Fibroblast of lung (primary cell): Measurements from ENCODE around the gene VAMP5. TPM values are rescaled to one million over a fixed set of nuclear protein-coding genes. Genes with fewer than 3 reads are reported as not detected.
A peak's percentile ranks its signal among the peaks of the same experiment; 100 is the strongest.
"Not testable (repeated sequence)": the region's sequence is repeated elsewhere in the genome, so short reads cannot be mapped to it uniquely, and the experiment has no call there.

ENCODE experiments used
- DNase-seq, 2 donors: peaks; one replicate each; pipeline versions ENCODE4 v3.0.0 to v3.0.0-alpha.2; 2010; ENCODE audit warnings: low read depth in 2 of 2
- H2AFZ ChIP-seq: 2 replicates; pipeline ENCODE4 v1.5.1; 2012; ENCODE audit warnings: low read length, control low read depth, inconsistent platforms
- H3K27ac ChIP-seq: 2 replicates; pipeline ENCODE4 v1.5.1; 2011; ENCODE audit warnings: low read length, control low read depth; ENCODE audit not compliant: insufficient read depth
- H3K27me3 ChIP-seq: 2 replicates; pipeline ENCODE4 v1.5.1; 2011; ENCODE audit warnings: mild to moderate bottlenecking, low read length; ENCODE audit not compliant: control insufficient read depth, insufficient read depth
- H3K36me3 ChIP-seq: 2 replicates; pipeline ENCODE4 v1.5.1; 2011; ENCODE audit warnings: low read length; ENCODE audit not compliant: control insufficient read depth, insufficient read depth
- H3K4me1 ChIP-seq: 2 replicates; pipeline ENCODE4 v1.5.1; 2011; ENCODE audit warnings: low read length; ENCODE audit not compliant: control insufficient read depth, insufficient read depth; ENCODE audit errors: extremely low read depth
- H3K4me2 ChIP-seq: 2 replicates; pipeline ENCODE4 v1.5.1; 2011; ENCODE audit warnings: low read length, control low read depth; ENCODE audit not compliant: insufficient read depth; ENCODE audit errors: extremely low read depth
- H3K4me3 ChIP-seq, 4 experiments: fragments of 200-600 bp in 1 of 4; sonication (generic) in 1 of 4; replicated peaks in 1 of 4; 2 replicates each; pipeline ENCODE4 v1.5.1; 2011 to 2016; ENCODE audit warnings: low read length in 4 of 4, low read depth in 3 of 4, mild to moderate bottlenecking in 3 of 4, control low read depth in 2 of 4, inconsistent platforms in 1 of 4, mixed read lengths in 1 of 4; ENCODE audit not compliant: insufficient read depth in 1 of 4; ENCODE audit errors: control extremely low read depth in 1 of 4
- H3K79me2 ChIP-seq: 2 replicates; pipeline ENCODE4 v1.5.1; 2012; ENCODE audit warnings: mild to moderate bottlenecking, low read length, inconsistent platforms; ENCODE audit not compliant: control insufficient read depth, insufficient read depth
- H3K9ac ChIP-seq: 2 replicates; pipeline ENCODE4 v1.5.1; 2011; ENCODE audit warnings: mild to moderate bottlenecking, low read length, control low read depth; ENCODE audit not compliant: insufficient read depth
- H3K9me3 ChIP-seq: 2 replicates; pipeline ENCODE4 v1.5.1; 2012; ENCODE audit warnings: low read depth, low read length; ENCODE audit not compliant: control insufficient read depth, insufficient read depth
- H4K20me1 ChIP-seq: 2 replicates; pipeline ENCODE4 v1.5.1; 2011; ENCODE audit warnings: low read length; ENCODE audit not compliant: control insufficient read depth, insufficient read depth; ENCODE audit errors: extremely low read depth
- CTCF ChIP-seq, 2 donors: IDR thresholded peaks in 1 of 2; conservative IDR thresholded peaks in 1 of 2; 1 replicate in 1 of 2; 2 replicates in 1 of 2; pipeline ENCODE4 v1.5.1; 2011 to 2012; ENCODE audit warnings: low read length in 2 of 2, control low read depth in 1 of 2, inconsistent platforms in 1 of 2, low read depth in 1 of 2, mild to moderate bottlenecking in 1 of 2
- EZH2 ChIP-seq: IDR thresholded peaks from 2 replicates; pipeline ENCODE4 v1.5.1; 2012; ENCODE audit warnings: low read length, control low read depth, mild to moderate bottlenecking; ENCODE audit errors: missing control alignments
- polyA plus RNA-seq, 2 donors: library from polyadenylated mRNA; depleted of rRNA in 1 of 2; stranded (reverse) in 1 of 2; unstranded in 1 of 2; fragments of >200 nt; gene quantifications; 2 replicates each; pipeline ENCODE4 v1.2.1, GENCODE V29; 2011 to 2012; ENCODE audit warnings: missing spikeins in 1 of 2
- total RNA-seq: library from RNA; depleted of rRNA; stranded (reverse); fragments of >200 nt; gene quantifications from 2 replicates; pipeline ENCODE4 v1.2.1, GENCODE V29; 2014

The VAMP5 gene
- total and polyA plus RNA-seq, 2 donors (not counting 1 experiment from before 2014, with no cell fraction given) = 69.5 to 212 TPM

DNA sequence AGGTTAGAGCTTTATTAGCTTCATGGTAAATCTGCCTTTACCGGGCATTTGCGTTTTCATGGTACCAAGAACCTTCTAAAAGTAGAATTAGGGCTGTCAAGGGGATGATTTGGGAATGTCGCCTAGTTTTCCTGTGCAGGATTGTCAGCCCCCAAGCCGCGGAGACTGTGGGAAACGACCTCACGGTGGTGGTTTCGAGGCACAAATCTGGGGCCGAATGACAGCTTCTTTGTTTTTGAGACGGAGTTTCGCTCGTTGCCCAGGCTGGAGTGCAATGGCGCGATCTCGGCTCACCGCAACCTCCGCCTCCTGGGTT lies 31.1 kb downstream of the VAMP5 start:
- Histone ChIP-seq H3K79me2 (peaks cover 41% of the 10 kb centered on the region), H3K4me1 (peaks cover 15% of the 10 kb centered on the region), H3K27ac (no peak overlapping the region), H3K9ac (no peak overlapping the region), H3K9me3 (no peaks in the 10 kb centered on the region), H4K20me1 (peaks cover 3% of the 10 kb centered on the region), H3K36me3 (peaks cover 1% of the 10 kb centered on the region), H3K4me3 (no peak overlapping the region), H3K27me3 (no peaks in the 10 kb centered on the region), H3K4me2 (no peak overlapping the region), H2AFZ (no peak overlapping the region)
- TF ChIP-seq EZH2 (no peak), CTCF (conservative IDR thresholded peaks at IDR 0.05 in 1 of 2, IDR thresholded peaks at IDR 0.05 in 1 of 2; ENCODE audit: low read depth in 1 of 2, low read length in 2 of 2) (no peak)
- no peak for DNase-seq

GRCh38 chr2:85617723-85618122 lies 33.5 kb downstream of the VAMP5 start:
- peak overlapping the region; percentile 72 to 91 (median 83) for H3K4me3 ChIP-seq
- not testable (repeated sequence) for H3K27ac ChIP-seq

DNA sequence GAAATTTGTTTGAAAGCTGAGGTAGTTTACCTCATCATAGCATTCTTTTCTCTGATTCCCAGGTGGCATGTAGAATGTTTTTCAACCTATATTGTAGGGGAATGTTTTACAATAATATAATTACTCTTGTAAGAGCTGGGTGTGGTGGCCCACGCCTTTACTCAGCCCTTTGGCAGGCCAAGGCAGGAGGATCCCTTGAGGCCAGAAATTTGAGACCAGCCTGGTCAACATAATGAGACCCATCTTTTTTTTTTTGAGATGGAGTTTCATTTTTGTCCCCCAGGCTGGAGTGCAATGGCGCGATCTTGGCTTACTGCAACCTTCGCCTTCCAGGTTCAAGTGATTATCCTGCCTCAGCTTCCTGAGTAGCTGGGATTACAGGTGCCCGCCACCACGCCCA lies 35.4 kb downstream of the VAMP5 start:
- H2AFZ ChIP-seq = no peak overlapping the region
- peaks cover 3% of the 10 kb centered on the region for H4K20me1 ChIP-seq
- no peak overlapping the region for H3K27ac ChIP-seq
- H3K27me3 ChIP-seq = no peaks in the 10 kb centered on the region
- no peak for TF ChIP-seq EZH2
- TF ChIP-seq CTCF (conservative IDR thresholded peaks at IDR 0.05 in 1 of 2, IDR thresholded peaks at IDR 0.05 in 1 of 2; ENCODE audit: low read depth in 1 of 2, low read length in 2 of 2) = no peak
- no peak overlapping the region for H3K4me2 ChIP-seq
- peaks cover 20% of the 10 kb centered on the region for H3K36me3 ChIP-seq
- no peak overlapping the region for H3K4me3 ChIP-seq
- H3K9ac ChIP-seq = no peak overlapping the region
- H3K79me2 ChIP-seq = peaks cover 39% of the 10 kb centered on the region
- H3K9me3 ChIP-seq = no peaks in the 10 kb centered on the region
- H3K4me1 ChIP-seq = peaks cover 10% of the 10 kb centered on the region
- DNase-seq = no peak

More at GRCh38 chr2:85617723-85618122, 33.5 kb downstream of the VAMP5 start:
- not testable (repeated sequence) for H3K9ac ChIP-seq, DNase-seq, H3K4me1 ChIP-seq, H3K36me3 ChIP-seq, H3K27me3 ChIP-seq, H4K20me1 ChIP-seq, H2AFZ ChIP-seq, H3K9me3 ChIP-seq
- Histone ChIP-seq H3K79me2 (peaks cover 39% of the 10 kb centered on the region), H3K4me2 (peak overlapping the region; percentile 86)

GRCh38 chr2:85621338-85621737 lies 37.1 kb downstream of the VAMP5 start:
- Histone ChIP-seq H3K79me2 (peaks cover 36% of the 10 kb centered on the region), H3K36me3 (peaks cover 23% of the 10 kb centered on the region), H3K4me3 (no peak overlapping the region)

More at GRCh38 chr2:85621338-85621737, 37.1 kb downstream of the VAMP5 start:
- peaks cover 3% of the 10 kb centered on the region for H4K20me1 ChIP-seq
- H3K4me1 ChIP-seq = peaks cover 10% of the 10 kb centered on the region
- no peak overlapping the region for H3K4me2 ChIP-seq
- no peak overlapping the region for H3K9ac ChIP-seq
- DNase-seq = no peak
- no peak overlapping the region for H3K27ac ChIP-seq
- TF ChIP-seq EZH2 (no peak), CTCF (conservative IDR thresholded peaks at IDR 0.05 in 1 of 2, IDR thresholded peaks at IDR 0.05 in 1 of 2; ENCODE audit: low read depth in 1 of 2, low read length in 2 of 2) (no peak)
- no peak overlapping the region for H2AFZ ChIP-seq
- H3K27me3 ChIP-seq = no peaks in the 10 kb centered on the region
- H3K9me3 ChIP-seq = no peaks in the 10 kb centered on the region
